Fibroblast of pulmonary artery (primary cell): ENCODE results near the gene MLXIP.

ENCODE experiments used
- DNase-seq: peaks from one replicate; pipeline ENCODE4 v3.0.0-alpha.2; 2010; ENCODE audit warnings: low read depth
- H3K4me3 ChIP-seq: replicated peaks from 2 replicates; pipeline ENCODE4 v1.5.1; 2011; ENCODE audit warnings: low read depth, mild to moderate bottlenecking, control low read depth, low read length, moderate library complexity
- TF ChIP-seq, protein P1 (sequence below): IDR thresholded peaks from 2 replicates; pipeline ENCODE4 v1.5.1; 2011; ENCODE audit warnings: mild to moderate bottlenecking, control low read depth, low read length, inconsistent platforms; ENCODE audit errors: missing control alignments

MLXIP gene

DNA sequence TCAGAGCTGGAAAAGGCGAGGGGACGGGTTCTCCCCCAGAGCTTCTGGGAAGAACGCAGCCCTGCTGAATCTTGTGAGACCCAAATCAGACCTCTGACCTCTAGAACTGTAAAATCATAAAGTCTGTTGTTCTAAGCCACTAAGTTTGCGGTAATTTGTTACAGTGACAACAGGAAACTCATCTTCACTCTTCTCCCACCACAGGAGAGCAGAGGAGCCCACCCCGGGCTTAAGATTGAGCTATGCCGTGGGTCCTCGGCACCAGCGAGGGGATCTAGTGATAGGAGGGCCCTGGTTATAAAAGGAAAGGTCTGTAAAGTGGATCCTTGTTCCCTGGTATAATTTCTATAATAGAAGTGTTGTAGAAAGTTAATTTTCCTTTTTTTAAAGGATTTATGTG lies 7.6 kb downstream of the MLXIP start:
- DNase-seq: no peak
- TF ChIP-seq, protein P1, sequence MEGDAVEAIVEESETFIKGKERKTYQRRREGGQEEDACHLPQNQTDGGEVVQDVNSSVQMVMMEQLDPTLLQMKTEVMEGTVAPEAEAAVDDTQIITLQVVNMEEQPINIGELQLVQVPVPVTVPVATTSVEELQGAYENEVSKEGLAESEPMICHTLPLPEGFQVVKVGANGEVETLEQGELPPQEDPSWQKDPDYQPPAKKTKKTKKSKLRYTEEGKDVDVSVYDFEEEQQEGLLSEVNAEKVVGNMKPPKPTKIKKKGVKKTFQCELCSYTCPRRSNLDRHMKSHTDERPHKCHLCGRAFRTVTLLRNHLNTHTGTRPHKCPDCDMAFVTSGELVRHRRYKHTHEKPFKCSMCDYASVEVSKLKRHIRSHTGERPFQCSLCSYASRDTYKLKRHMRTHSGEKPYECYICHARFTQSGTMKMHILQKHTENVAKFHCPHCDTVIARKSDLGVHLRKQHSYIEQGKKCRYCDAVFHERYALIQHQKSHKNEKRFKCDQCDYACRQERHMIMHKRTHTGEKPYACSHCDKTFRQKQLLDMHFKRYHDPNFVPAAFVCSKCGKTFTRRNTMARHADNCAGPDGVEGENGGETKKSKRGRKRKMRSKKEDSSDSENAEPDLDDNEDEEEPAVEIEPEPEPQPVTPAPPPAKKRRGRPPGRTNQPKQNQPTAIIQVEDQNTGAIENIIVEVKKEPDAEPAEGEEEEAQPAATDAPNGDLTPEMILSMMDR: no peak
- no peak overlapping the region for H3K4me3 ChIP-seq

DNA sequence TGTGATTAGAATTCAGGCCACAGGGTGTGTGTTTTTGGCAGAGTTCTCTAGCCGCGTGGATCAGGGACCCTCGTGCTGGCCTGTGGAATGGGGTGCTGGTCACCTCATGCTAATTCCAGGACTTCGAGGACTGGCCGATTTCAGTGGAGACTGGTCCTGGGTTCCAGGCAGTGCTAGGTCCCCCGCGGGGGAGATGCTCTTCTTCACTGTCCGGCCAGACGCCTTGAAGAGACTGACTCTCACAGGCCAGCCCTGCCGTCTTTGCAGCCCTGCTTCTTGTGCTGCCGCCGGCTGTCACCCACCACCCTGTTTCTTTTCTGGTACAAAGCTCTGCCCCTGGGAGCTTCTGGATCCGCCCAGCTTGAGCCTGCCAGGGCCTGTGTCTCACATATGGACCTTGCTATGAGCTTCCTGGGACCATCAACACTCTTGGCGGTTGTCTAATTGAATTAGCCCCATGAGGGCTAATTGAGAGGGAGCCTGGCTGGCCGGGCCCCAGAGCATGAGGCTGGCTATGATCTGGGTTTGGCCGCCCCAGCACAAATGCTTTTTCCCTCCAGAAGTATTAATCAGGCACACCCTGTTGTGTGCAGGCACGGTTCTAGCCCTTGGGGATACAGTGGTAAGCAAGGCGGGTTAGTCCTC lies 8.2 kb downstream of the MLXIP start:
- TF ChIP-seq, protein P1: no peak
- DNase-seq: no peak
- H3K4me3 ChIP-seq: no peak overlapping the region

DNA sequence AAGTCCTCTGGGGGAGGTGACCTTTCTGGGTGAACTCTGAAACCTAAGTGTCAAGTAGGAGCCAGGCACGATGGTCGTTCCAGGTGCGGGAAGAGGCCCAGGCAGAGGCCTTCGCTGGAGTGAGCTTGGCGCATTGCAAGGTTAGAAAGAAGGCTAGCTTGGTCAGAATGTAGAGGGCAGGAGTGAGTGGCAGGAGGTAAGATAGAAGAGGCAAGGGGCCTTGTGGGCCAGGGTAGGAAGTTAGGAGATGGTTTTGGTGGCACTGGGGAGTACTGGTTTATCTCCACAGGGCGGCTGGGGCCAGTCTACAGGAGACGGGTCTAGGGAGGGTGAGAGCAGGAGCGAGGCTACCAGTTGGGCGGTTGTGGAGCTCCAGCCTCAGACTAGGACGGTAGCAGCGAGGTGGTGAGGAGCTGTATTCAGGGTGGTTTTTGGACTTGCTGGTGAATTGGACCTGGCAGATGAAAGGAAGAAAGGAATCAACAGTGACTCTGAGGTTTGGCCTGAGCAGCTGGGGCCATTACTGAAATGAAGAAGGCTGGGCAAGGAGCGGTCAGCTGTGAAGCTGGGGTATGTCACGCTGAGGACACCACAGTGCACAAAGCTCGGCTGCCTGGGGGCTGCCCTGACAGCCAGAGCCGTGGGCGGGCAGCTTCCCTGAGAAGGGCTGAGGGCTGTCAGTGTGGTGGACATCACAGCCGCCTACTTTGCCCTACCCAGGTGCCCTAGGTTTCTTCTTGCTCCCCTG lies 9.0 kb downstream of the MLXIP start:
- TF ChIP-seq, protein P1: no peak
- no peak overlapping the region for H3K4me3 ChIP-seq

DNA sequence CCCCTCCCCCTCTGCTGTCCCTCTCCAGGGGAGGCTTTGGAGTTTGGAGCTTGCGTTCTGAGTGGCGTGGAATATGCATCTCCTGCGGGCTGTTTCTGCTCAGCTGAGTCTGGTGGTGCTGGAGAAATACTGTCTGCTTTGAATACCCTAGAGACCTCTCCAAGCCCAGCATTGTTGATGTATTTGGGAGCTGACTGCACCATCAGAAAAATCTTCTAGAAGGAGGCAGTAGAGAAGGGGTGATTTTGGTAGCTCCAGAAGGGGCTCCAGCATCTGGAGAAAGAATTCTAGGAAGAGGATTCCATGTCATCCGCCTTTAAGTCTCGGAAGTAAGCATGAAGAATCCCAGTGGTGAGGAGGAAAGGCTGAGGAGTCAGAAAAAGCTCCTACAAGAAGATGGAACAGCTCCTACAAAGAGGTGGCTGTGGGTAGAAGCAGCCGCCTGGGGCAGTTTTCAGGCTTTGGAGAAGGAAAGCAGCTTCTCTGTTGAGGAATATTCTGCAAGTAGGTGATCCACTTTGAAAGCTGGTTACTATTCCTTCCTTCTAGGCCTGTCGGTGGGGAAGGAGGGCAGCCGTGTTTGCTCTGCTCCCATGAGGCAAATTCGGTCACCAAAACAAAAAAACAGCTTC lies 9.7 kb downstream of the MLXIP start:
- no peak for DNase-seq
- H3K4me3 ChIP-seq: no peak overlapping the region
- TF ChIP-seq, protein P1: no peak

More for the DNA sequence above, 9.0 kb downstream of the MLXIP start:
- DNase-seq: no peak

DNA sequence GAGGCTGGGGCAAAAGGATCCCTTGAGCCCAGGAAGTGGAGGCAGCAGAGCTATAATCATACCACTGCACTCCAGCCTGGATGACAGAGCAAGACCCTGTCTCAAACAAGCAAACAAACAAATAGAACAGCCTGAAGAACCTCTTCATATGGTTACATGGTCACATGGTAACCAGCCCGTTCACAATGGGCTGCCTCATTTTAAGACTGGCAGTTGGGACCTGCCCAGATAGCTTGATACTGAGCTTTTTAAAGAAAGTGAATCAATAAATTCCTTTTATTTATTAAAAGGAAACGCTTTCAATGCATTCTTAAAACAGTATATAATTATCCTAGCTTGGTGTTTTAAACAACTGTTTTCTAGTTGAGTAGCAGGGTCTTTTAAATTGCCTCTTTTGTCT lies 10.5 kb downstream of the MLXIP start:
- TF ChIP-seq, protein P1: no peak
- no peak for DNase-seq
- no peak overlapping the region for H3K4me3 ChIP-seq

DNA sequence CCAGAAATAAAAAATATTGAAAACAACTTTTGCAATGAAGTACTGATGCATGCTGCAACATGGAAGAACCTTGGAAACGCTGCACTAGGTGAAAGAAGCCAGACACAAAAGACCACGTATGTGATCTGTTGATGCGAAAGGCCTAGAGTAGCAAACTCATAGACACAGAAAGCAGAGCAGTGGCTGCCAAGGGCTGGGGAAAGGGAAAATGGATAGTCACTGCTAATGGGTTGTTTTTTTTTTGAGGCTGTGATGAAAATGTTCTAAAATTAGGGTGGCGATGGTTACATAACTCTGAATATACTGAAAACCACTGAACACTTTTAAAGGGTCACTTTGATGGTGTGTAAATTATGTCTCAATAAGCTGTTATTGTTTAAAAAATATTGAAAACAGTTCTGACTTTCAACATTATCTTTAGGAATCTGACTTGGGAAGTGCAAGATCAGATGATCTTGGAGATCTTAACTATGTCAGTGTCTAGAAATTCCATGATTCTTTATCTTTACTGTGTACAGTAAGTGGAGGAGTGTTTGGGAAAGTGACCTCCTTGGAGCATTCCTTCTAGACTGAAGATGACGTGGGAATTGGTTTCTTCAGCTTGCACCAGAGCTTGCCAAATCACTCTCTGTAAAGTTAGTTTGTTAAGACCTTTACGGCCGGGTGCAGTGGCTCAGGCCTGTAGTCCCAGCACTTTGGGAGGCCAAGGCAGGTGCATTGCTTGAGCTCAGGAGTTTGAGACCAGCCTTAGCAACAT lies 12.4 kb downstream of the MLXIP start:
- TF ChIP-seq, protein P1: no peak
- no peak overlapping the region for H3K4me3 ChIP-seq
- DNase-seq: peak; percentile 97
